Islet of Langerhans (tissue), 1 donor: Measurements from ENCODE around the gene PXDN.
"Not testable (repeated sequence)": the region's sequence is repeated elsewhere in the genome, so short reads cannot be mapped to it uniquely, and the experiment has no call there.

Source experiments
- FAIRE-seq: peaks from one replicate; lab custom pipeline; 2011; peaks lifted over from hg19 to GRCh38; lab: Jason Lieb, UNC

PXDN gene

DNA sequence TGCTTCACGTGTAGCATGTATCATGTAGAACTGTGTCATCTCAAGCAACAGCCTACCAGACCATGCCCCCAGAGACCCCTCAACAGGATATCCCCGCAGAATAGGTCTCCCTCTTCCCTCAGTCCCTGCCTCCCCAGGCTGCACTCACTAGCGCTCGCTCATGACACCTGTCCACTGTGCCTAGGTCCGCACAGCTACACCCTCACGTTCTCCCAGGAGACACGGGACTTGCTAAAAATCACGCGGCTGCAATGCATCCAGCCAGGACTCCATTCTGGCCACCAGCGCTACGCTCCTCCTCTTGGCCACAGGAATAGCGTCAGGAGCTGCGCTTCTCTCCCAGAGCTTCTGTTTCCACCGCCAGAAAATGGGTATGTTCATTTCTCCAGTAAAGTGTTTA lies 2.5 kb downstream of the PXDN start:
- FAIRE-seq: no peak

DNA sequence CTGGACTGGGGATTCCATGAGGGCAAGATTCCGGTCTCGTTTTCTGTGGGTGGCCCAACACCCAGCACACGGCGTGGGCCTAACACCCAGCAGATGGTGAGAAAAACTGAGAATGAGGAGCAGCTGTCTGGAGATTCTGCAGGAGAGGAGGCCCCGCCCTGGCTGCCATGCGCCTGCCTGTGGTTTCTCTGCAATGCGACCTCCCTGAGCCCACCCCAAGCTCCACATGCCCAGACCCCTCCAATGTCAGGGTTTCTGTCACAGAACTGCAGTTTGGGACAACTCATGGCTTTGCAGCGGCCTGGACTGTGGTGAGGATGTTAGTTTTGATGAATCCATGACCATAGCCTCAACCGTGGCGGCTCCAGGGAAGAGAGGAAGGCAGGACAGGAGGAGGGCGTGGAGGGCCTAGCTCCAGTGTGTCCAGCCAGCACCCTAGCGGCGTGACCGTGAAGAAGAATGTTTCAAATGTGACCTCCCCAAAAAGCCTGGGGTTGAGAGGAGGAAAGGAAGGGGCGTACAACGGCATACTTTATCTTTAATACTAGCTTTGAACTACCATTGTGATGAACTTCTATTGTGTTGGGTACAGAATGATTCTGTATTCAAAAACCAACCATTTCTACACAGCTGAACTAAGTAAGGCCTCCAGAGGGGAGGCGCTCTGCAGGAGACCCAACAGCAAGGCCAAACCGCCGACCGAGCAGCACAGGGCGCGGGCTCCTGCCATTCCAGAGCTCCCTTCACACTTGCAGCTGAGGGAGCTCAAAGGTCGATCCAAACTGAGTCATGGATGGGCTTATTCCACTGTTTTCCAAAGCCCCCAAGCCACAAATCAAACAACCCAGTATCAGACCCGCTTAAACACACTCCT lies 3.4 kb downstream of the PXDN start:
- no peak for FAIRE-seq

DNA sequence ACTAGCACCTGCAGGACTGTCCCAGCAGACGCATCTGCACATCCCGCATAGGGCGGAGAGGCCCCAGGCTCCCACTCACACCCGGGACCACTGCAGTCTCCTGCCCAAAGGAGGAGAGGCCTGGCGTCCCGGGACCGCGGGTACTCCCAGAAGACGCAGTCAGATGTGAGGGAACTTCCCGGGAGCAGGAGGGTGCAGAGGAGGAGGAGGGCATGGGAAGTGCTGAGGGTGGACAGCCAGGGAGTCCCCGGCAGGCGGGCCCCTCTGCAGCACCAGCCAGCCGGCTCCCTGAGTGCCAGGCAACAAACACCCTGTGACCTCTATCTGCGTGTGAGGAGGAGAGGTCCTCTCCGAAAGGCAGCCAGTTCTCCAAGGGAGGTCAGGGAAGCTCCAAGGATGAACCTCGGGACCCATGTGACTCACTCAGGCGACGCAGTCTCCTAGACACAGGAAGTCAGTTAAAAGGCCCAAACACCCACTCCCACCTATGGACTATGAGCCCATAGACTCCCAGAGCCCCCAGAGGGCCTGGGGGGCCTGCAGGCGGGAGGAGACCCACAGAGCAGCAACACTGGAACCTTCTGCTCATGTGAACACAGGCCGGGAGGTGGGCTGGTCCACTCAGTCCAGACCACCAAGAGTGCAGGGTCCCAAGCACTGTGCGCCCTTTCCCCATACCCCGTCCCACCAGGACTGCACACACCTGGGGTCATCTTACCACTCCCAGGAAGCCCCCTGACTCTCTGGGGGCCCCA lies 4.2 kb downstream of the PXDN start:
- FAIRE-seq: no peak

DNA sequence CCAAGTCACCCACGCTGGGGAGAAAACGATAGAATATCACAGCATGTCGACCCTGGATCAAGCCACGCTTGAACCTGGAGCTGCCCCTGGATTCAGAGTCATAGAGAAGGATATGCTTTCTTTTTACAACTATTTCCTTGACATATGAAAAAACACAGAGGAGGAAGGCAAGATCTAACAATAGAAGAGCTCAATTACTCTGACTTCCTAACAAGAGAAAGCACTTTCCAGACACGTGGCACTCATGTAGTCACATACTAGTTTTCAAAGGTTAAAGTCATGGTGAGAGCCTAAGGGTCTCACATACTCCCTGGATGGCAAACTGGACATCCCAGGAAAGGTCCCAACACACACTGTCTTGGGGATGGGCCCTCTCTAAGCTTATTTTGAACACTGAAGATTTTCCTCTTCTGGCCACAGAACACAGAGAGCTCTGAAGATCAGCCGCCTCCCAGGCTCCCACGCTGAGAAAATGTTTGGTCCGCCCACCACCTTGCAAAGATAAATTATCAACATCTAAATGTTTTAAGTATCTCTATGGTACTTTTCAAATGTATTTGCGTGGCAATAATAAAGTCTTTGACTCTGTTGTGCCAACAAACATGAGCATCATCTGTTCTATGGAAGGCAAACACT lies 4.9 kb downstream of the PXDN start:
- FAIRE-seq: no peak

DNA sequence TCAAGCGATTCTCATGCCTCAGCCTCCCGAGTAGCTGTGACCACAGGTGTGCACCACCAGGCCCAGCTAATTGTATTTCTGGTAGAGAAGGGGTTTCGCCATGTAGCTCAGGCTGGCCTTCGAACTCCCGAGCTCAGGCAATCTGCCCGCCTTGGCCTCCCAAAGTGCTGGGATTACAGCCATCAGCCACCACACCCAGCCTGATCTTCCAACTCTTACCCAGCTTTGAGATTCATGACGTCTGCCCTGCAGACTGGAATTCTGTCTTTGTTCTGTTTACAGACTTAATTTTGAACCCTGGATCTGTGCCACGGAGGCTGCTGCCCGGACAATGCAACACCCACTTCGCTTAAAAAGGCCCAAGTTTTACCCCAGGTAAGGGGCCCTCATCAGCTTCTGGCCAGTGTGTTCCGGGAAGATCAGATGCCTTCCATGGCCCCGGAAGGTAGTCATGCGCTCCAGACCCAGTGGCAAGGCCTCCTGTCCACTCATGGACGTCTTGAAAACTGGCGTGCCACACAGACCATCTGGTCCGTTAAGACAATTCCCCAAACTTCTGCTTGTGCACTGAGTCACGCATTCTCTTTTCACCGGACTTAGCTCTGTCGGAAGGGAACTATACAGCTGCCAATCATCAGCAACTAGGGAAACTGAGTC lies 5.5 kb downstream of the PXDN start:
- FAIRE-seq: no peak

DNA sequence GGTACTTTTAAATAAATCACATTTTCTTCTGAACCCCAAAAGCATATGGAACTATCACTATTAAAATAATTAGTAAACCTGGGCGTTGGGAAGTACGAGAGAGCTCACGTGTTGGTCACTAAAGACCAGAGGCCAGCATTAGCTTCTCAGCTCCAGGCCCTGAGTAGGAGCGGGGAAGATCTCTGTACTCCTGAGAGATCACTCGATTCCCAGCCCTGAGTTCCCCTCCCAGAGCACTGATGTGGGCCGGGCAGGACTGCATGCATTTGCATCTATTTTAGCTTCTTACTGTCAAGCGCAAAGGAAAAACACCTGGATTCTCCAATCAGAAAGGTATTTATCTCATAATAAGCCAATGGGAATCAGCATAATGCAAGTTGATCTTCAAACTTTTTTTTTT lies 6.2 kb downstream of the PXDN start:
- no peak for FAIRE-seq

GRCh38 chr2:1736997-1737480 lies 7.3 kb downstream of the PXDN start:
- no peak for FAIRE-seq

- no peak for FAIRE-seq
Observed at GRCh38 chr2:1736045-1736444, 8.3 kb downstream of the PXDN start.

- not testable (repeated sequence) for FAIRE-seq
Observed at GRCh38 chr2:1733298-1733697, 11.0 kb downstream of the PXDN start.

GRCh38 chr2:1731963-1732768 lies 12.1 kb downstream of the PXDN start:
- no peak for FAIRE-seq

DNA sequence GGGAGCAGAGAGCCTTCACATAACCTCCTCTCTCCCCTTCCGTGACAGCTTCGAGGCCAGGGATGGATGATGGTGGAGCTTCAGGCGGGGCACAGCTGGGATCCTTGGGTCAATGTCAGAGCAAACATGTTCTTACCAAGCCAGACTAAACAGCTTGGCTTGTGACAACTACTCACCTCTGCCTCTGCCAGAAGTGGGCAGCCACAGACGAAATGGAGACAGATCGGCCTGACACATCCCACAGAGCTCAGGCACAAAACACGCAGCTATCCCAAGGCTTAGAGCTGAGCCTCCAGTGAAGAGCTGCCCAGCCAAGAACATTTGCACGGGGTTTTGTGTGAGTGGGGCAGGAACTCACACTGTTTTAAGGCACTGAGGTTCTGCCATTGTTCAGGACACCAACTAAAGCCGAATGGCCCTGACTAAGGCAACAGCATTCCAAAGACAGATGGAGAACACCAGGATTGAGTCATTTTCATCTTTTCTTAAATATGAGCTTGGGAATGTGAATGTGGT lies 12.8 kb downstream of the PXDN start:
- FAIRE-seq: no peak

- FAIRE-seq: peak; percentile 27
Observed at GRCh38 chr2:1730015-1730927, 14.0 kb downstream of the PXDN start.

GRCh38 chr2:1729242-1729641 lies 15.1 kb downstream of the PXDN start:
- no peak for FAIRE-seq

- FAIRE-seq: no peak
Observed at GRCh38 chr2:1728821-1729220, 15.5 kb downstream of the PXDN start.

GRCh38 chr2:1727796-1728474 lies 16.4 kb downstream of the PXDN start:
- no peak for FAIRE-seq

DNA sequence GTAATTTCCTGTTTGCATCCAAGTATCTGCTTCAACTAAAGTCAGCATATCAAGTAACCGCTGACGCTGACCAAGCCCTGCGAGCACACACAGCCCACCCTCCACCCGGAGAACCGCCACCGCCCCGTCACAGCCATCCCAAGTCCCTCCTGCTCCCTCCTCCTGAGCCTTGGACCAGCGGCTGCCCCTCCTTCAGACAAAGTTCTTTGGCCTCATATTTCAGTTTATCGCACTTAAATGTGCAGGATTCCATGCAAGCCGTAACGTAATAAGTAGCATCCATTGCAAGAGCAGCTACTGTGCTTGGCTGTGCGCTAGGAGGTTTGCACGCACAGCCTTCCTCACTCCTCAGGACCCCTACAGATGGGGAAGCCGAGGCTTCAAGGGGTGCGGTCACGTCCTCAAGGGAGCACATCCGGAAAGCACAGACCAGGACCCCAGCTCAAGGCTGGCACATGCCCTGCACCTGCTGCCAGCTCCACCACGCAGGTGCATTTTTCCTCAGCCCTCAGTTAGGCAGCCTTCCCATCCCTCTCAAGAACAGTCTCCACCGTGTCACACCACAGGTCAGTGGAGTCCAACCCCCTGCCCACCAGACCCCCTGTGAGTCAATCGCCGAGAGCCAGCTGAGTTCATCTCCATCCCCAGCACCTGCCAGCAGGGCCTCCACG lies 17.1 kb downstream of the PXDN start:
- FAIRE-seq: no peak

GRCh38 chr2:1726558-1726957 lies 17.8 kb downstream of the PXDN start:
- FAIRE-seq: no peak

GRCh38 chr2:1724351-1724750 lies 20.0 kb downstream of the PXDN start:
- not testable (repeated sequence) for FAIRE-seq
